Adipose tissue (tissue), 3 donors: Measurements from ENCODE around the gene GOLGA6L2. TPM values are rescaled to one million over a fixed set of nuclear protein-coding genes. Genes with fewer than 3 reads are reported as not detected.
"Not testable (repeated sequence)": the region's sequence is repeated elsewhere in the genome, so short reads cannot be mapped to it uniquely, and the experiment has no call there.

Experiments
- H3K27ac ChIP-seq: one replicate; pipeline ENCODE4 v1.5.1; 2013; ENCODE audit warnings: low read depth, low read length
- WGBS, 3 donors: extraction: QIAGEN DNeasy Blood & Tissue Kit; methylation state at CpG; one replicate each; pipeline ENCODE4 v1.1.7; 2013; 5-methylcytosine and 5-hydroxymethylcytosine counted together
- polyA plus RNA-seq, 3 donors: library from polyadenylated mRNA; stranded (reverse); fragments of 200-250 nt; gene quantifications; one replicate each; pipeline ENCODE4 v1.2.3, GENCODE V29; 2013
- donor health status: healthy with polysubstance abuse.
- donor health status: Bipolar disorder and iron deficiency.
- donor health status: healthy.

The GOLGA6L2 gene
- polyA plus RNA-seq, 3 donors: not detected

DNA sequence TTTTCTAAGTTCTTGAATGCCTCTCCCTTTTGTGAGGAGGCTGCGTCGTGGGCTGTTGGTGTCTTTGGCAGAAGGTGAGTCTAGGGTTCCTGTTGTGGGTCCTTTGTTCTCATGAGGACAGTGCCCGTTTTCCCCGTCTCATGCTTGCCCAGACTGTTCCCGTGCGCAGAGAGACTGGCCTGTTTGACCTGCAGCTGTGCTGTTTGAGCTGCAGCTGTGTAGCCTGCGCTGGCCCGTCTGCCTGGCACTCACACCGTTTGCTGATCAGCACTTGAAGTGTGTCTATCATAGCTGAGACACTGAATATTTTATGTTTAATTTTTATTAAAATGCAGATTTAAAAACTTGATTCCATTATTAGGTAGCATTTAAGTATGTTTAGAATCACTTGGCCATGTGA is 9.9 kb downstream of the GOLGA6L2 start:
- 72 to 81% (median 75%) methylated on average over 9 of the region's 9 CpGs for WGBS, 3 donors
- H3K27ac ChIP-seq: no peak overlapping the region

DNA sequence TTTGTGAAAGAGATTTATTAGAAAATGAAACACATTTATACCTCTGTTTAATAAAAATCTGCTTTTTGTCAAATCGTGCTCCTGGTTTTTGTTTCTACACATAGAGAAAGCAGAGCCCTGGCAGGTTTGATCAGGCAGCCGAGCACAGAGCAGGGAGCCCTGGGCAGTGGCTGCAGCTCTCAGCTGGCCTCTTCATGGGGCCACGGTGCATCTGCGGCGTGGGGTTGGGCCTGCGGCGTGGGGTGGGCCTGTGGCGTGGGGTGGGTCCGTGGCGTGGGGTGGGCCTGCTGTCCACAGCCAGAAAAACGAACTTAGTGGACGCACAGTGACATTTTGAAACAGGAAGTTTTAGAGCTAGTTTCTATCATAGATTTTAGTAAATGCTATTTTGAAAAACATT is 10.6 kb downstream of the GOLGA6L2 start:
- H3K27ac ChIP-seq: no peak overlapping the region
- 75 to 79% (median 78%) methylated on average over 12 of the region's 12 CpGs for WGBS, 3 donors

GRCh38 chr15:23434699-23435098 is 12.3 kb downstream of the GOLGA6L2 start:
- 77 to 87% (median 79%) methylated on average over 2 of the region's 2 CpGs for WGBS, 3 donors
- not testable (repeated sequence) for H3K27ac ChIP-seq

DNA sequence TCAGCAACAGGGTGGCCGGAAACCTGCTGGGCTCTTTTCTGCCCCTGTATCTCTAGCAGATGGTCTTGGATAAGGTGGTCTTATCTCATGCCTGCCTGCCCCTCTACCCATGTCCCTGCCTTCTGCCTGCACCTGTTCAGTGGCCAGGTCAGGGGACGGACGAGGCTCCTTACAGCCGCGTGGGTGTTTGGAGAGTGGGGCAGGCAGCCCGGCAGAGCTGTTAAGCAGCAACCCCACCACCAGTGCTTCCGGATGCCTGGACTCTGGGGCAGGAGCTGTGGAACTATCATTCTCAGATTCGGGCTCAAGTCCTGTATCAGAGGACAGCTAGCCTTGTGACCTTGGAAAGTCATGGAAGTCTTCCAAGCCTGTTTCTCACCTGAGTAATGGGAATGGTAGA is 21.7 kb downstream of the GOLGA6L2 start:
- WGBS, 3 donors: 76 to 93% (median 90%) methylated on average over 7 to 8 of the region's 8 CpGs
- not testable (repeated sequence) for H3K27ac ChIP-seq

GRCh38 chr15:23424111-23424904 is 22.7 kb downstream of the GOLGA6L2 start:
- WGBS, 3 donors: 84 to 93% (median 90%) methylated on average over 13 of the region's 13 CpGs
- H3K27ac ChIP-seq: no peak overlapping the region

- WGBS, 3 donors: 69 to 79% (median 74%) methylated on average over 7 to 8 of the region's 8 CpGs
- no peak overlapping the region for H3K27ac ChIP-seq
Measured at GRCh38 chr15:23422946-23423708, 23.9 kb downstream of the GOLGA6L2 start.

- H3K27ac ChIP-seq: no peak overlapping the region
- WGBS, 3 donors: 78 to 80% (median 79%) methylated on average over 18 of the region's 18 CpGs
Measured at GRCh38 chr15:23422099-23422945, 24.7 kb downstream of the GOLGA6L2 start.

DNA sequence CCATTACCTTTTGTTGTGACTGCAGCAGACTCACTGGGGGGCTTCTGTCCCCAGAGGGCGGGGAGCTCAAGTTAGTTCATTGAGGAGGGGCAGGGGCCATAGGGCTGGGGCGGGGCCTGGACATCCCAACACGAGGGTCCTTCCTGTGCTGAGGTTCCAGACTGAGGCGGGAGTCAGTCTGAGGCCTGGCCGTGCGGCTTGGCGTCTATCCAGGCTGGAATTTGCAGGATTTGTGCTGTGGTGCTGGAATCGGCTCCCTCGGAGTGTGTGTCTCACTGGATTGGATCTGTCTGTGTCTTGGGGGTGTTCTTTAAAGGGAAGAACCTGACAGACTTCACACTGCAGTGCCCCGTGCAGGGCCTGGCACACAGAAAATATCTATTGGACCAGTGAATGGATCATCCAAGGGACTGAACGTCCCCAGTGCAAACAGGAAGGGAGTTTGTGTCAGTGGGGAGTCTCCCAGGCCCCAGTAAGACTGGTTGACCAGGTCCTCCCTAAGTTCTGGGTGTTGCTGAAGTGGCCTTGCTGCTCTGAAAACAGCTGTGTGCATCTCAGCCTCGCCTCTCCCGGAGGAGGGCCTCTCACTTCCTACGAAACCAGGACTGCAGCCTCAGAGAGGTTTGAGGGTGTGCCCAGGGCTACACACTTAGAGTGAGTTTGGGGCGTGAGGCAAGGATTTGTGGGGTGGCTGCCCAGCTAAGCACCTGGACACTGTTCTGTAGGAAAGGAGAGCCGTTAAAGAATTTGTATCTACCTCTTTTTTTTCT is 26.1 kb downstream of the GOLGA6L2 start:
- WGBS, 3 donors: 63 to 68% (median 68%) methylated on average over 16 of the region's 16 CpGs
- H3K27ac ChIP-seq: no peak overlapping the region

DNA sequence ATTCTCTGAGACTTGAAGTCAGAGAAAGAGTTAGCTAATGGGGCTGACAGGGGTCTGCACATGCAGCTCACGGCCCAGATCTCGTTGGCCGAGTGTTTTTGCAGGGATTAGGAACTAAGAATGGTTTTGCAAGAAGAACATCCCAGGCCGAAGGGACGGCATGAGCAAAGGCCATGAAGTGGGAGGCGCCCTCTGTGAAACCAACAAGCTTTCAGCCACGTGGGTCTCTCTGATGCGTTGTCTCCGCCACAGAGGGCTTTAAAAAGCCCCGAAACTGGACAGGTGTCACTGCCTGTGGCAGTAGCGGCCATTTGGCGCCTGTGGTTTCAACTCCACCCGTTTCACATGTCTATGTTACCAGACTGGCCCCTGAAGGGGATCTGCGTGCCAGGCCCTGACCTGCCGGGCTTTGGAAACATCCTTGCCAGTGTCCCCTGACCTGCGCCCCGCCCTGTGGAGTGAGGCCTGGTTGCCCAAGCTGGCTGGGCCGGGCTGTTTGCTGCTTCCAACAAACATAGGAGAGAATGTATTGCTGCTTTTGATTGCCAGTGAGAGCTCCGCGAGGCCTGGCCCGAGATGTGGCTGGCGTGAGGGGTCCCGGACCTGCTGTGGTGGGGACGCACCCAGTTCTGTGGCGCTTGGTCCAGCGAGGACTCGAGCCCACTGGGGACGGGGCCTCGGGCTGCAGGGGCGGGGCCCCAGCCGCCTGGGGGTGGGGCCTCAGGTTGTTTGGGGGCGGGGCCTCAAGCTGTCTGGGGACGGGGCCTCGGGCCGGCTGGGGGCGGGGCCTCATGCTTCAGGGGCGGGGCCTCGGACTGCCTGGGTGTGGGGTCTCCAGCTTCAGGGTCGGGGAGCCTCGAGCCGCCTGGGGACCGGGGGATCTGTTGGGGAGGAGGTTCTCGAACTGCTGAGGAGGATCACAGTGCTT is 30.4 kb downstream of the GOLGA6L2 start:
- H3K27ac ChIP-seq: no peak overlapping the region
- WGBS, 3 donors: 80 to 90% (median 87%) methylated on average over 37 to 43 of the region's 43 CpGs

GRCh38 chr15:23415866-23416265 is 31.2 kb downstream of the GOLGA6L2 start:
- 87 to 95% (median 91%) methylated on average over 8 of the region's 8 CpGs for WGBS, 3 donors
- not testable (repeated sequence) for H3K27ac ChIP-seq

DNA sequence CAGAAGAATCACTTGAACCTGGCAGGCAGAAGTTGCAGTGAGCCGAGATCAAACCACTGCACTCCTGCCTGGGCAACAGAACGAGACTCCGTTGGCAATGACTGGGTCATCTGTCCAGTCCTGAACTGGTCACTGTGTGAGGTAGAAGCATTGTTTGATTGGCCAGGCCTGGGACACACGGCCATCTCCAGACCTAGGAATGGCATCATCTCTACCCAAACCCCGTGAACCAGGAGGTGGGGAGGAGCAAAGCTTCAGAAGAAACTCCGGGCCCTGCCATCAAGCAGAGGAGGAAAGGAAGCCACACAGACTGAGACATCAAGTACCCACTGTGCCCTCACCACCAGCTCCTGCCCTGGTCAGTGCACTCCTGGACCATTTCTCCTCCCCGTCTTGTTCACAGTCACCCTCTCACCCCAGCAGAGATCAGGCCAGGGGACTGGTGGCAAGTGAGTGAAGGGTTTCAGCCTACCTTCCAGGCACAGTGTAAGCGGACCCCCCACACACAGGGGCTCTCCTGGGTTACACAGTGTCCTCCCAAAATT is 31.6 kb downstream of the GOLGA6L2 start:
- H3K27ac ChIP-seq: no peak overlapping the region
- 75 to 85% (median 85%) methylated on average over 8 of the region's 8 CpGs for WGBS, 3 donors

DNA sequence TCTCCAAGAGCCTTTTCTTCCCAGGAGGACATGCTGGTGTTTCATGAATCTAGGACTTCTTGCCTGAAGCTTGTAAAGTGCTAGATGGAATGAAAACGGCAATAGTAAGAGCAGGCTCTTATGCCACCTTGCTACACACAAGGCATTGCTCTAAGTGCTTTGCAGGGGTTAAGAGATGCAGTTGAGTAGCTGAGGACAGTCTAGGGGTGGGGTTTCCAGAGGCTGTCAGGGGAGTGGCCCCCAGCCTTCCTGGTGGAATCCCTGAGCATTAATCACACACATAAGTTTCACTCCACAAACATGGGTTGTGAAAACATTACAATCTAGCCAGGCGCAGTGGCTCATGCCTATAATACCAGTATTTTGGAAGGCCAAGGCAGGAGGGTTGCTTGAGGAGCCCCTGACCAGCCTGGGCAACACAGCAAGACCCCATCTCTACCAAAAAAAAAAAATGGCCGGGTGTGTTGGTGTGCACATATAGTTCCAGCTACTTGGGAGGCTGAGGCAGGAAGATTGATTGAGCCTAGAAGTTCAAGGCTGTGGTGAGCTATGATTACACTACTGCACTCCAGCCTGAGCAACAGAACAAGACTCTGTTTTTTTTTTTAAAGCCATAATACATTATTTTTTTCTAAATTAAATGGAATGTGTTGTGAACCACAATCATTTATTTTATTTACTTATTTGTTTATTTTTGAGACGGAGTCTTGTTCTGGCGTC is 34.0 kb downstream of the GOLGA6L2 start:
- H3K27ac ChIP-seq: not testable (repeated sequence)
- WGBS, 3 donors: 70 to 84% (median 79%) methylated on average over 5 of the region's 5 CpGs

- no peak overlapping the region for H3K27ac ChIP-seq
- WGBS, 3 donors: 69 to 88% (median 81%) methylated on average over 10 of the region's 10 CpGs
Measured at GRCh38 chr15:23411841-23412240, 35.2 kb downstream of the GOLGA6L2 start.

GRCh38 chr15:23403550-23403949 is 43.5 kb downstream of the GOLGA6L2 start:
- no peak overlapping the region for H3K27ac ChIP-seq
- WGBS, 3 donors: 60 to 70% (median 65%) methylated on average over 4 of the region's 4 CpGs

DNA sequence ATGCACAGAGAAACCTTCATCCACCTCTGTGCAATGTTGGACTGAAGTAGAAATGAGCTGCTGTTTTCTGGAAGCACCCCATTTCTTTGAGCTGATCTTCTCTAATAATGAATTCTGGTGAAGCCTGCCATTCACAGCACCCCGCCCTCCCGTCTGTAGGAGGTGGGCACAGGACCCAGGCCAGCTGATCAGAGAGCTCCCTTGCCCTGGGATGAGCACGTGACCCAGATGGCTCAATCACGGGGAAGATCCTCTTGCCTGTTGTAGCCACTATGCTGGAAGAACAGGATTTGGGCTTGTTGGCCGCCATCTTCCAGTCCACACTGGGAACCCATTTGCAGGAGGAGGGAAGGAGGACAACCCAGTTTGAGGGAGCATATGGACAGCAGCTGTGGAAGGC is 44.5 kb downstream of the GOLGA6L2 start:
- H3K27ac ChIP-seq: no peak overlapping the region
- WGBS, 3 donors: 51 to 78% (median 75%) methylated on average over 5 of the region's 5 CpGs

GRCh38 chr15:23402140-23402539 is 44.9 kb downstream of the GOLGA6L2 start:
- H3K27ac ChIP-seq: no peak overlapping the region
- WGBS, 3 donors: 61 to 70% (median 69%) methylated on average over 2 of the region's 2 CpGs
